Aorta (tissue), 5 donors: ENCODE results near the gene KLK3. TPM values are rescaled to one million over a fixed set of nuclear protein-coding genes. Genes with fewer than 3 reads are reported as not detected.
"Not testable (repeated sequence)": the region's sequence is repeated elsewhere in the genome, so short reads cannot be mapped to it uniquely, and the experiment has no call there.

ENCODE experiments used
- ATAC-seq: fragments of 200-7000 bp; cut with Tn5 transposase; one replicate; pipeline ENCODE4 v1.9.1; 2022; ENCODE audit warnings: moderate library complexity; ENCODE audit not compliant: low FRiP score
- DNase-seq, 2 donors: peaks; one replicate each; pipeline ENCODE4 v3.0.0-alpha.2; 2020
- H3K27ac ChIP-seq, 2 donors: one replicate each; pipeline ENCODE4 v1.5.1; 2013; ENCODE audit warnings: low read length in 2 of 2, mild to moderate bottlenecking in 2 of 2, moderate library complexity in 2 of 2, control low read depth in 1 of 2, inconsistent platforms in 1 of 2, low read depth in 1 of 2
- H3K27me3 ChIP-seq, 2 donors: one replicate each; pipeline ENCODE4 v1.6.1; 2013; ENCODE audit warnings: control low read depth in 1 of 2, low read length in 1 of 2, mild to moderate bottlenecking in 1 of 2, moderate library complexity in 1 of 2; ENCODE audit not compliant: insufficient read depth in 2 of 2, control insufficient read depth in 1 of 2
- H3K36me3 ChIP-seq, 2 donors: one replicate each; pipeline ENCODE4 v1.6.1; 2013; ENCODE audit warnings: control low read depth in 1 of 2, low read length in 1 of 2, mild to moderate bottlenecking in 1 of 2; ENCODE audit not compliant: insufficient read depth in 2 of 2, control insufficient read depth in 1 of 2
- H3K4me1 ChIP-seq, 2 donors: one replicate each; pipeline ENCODE4 v1.6.1; 2013; ENCODE audit warnings: low read length in 2 of 2, control low read depth in 1 of 2, mild to moderate bottlenecking in 1 of 2, moderate library complexity in 1 of 2; ENCODE audit not compliant: insufficient read depth in 2 of 2, control insufficient read depth in 1 of 2
- H3K4me3 ChIP-seq, 2 donors: one replicate each; pipeline ENCODE4 v1.5.1; 2013; ENCODE audit warnings: low read length in 2 of 2, control low read depth in 1 of 2, mild to moderate bottlenecking in 1 of 2
- H3K9me3 ChIP-seq: one replicate; pipeline ENCODE4 v1.6.1; 2013; ENCODE audit warnings: mild to moderate bottlenecking, low read length; ENCODE audit not compliant: control insufficient read depth
- WGBS, 2 donors: extraction: QIAGEN DNeasy Blood & Tissue Kit; methylation state at CpG; one replicate each; pipeline ENCODE4 v1.1.7; 2013; 5-methylcytosine and 5-hydroxymethylcytosine counted together
- intact Hi-C, 2 donors: fragments of 100-400 bp; cut with DNase I; formaldehyde crosslinking; loops; one replicate each; pipeline versions ENCODE4 v1.14.2 to v1.15.0; 2022
- long read RNA-seq, 2 donors: library from polyadenylated mRNA; unstranded; transcript quantifications; one replicate each; pipeline ENCODE4 v2.0.0, GENCODE V29; 2020 to 2021
- polyA plus RNA-seq, 2 donors: library from polyadenylated mRNA; stranded (reverse); fragments of 200-250 nt; gene quantifications; one replicate each; pipeline ENCODE4 v1.2.3, GENCODE V29; 2013
- total RNA-seq, 2 donors: library from RNA; stranded (reverse); fragmentation: NEBNext Ultra II Directional; extraction: Animal tissue kit (Norgen Biotek cat#: 25700); gene quantifications; one replicate each; pipeline ENCODE4 v1.2.1, GENCODE V29; 2021
- donor health status: healthy with polysubstance abuse.
- donor health status: Bipolar disorder and iron deficiency.
- donor health status: DM: no; HTN: no; CAD: no.
- donor health status: DM: no; HTN: no; CAD: no.
- donor health status: DM: yes; HTN: yes; CAD: no.

The KLK3 gene
- total RNA-seq (not detected), polyA plus RNA-seq (1 to 10 TPM in 1 of 2 donors, not detected in 1; 1.4 TPM)
- long read RNA-seq, donor 1 = 0 reads
- long read RNA-seq, donor 2 = 0 reads

- Histone ChIP-seq H3K4me1 (no peaks in the 10 kb centered on the region), H3K27ac (no peak within 1 kb of the TSS), H3K9me3 (no peaks in the 10 kb centered on the region), H3K36me3 (no peaks in the 10 kb centered on the region), H3K4me3 (no peak within 1 kb of the TSS), H3K27me3 (no peaks in the 10 kb centered on the region)
- DNase-seq (no peak), ATAC-seq (no peak)
- 46 to 63% methylated on average over 8 to 9 of the region's 9 CpGs for WGBS, 2 donors
- intact Hi-C loops = no loop called here
Observed at GRCh38 chr19:50854636-50855410, at the start of gene KLK3. TSS of gene KLK3 (plus strand) at chr19:50854915. CDS start at chr19:50854956, 41 bp downstream.

GRCh38 chr19:50808856-50809255 is 45.9 kb upstream of the KLK3 start:
- H3K27ac ChIP-seq = no peak overlapping the region
- no peaks in the 10 kb centered on the region for H3K4me1 ChIP-seq
- intact Hi-C loops = loop anchor here in 1 of 2 donors (10.0 kb wide), 1 partner anchor 306 kb away; no protein-coding TSS in a partner anchor
- DNase-seq (no peak), ATAC-seq (no peak)
- H3K36me3 ChIP-seq = no peaks in the 10 kb centered on the region
- no peaks in the 10 kb centered on the region for H3K9me3 ChIP-seq
- no peaks in the 10 kb centered on the region for H3K27me3 ChIP-seq
- WGBS, 2 donors = 53 to 54% methylated on average over 1 of the region's 1 CpG
- no peak overlapping the region for H3K4me3 ChIP-seq

GRCh38 chr19:50811622-50812238 is 43.0 kb upstream of the KLK3 start:
- 75 to 81% methylated on average over 3 of the region's 3 CpGs for WGBS, 2 donors
- H3K9me3 ChIP-seq, H3K4me1 ChIP-seq, H3K27ac ChIP-seq, H3K36me3 ChIP-seq, ATAC-seq, H3K4me3 ChIP-seq, intact Hi-C loops, DNase-seq, H3K27me3 ChIP-seq: not testable (repeated sequence)

GRCh38 chr19:50812474-50812873 is 42.2 kb upstream of the KLK3 start:
- Histone ChIP-seq H3K4me3 (no peak overlapping the region), H3K36me3 (no peaks in the 10 kb centered on the region), H3K27ac (no peak overlapping the region), H3K27me3 (no peaks in the 10 kb centered on the region), H3K9me3 (peaks cover 2% of the 10 kb centered on the region), H3K4me1 (no peaks in the 10 kb centered on the region)
- intact Hi-C loops = no loop called here
- ATAC-seq = no peak
- 59 to 85% methylated on average over 3 of the region's 3 CpGs for WGBS, 2 donors
- DNase-seq = no peak

- intact Hi-C loops = no loop called here
- no peak overlapping the region for H3K27ac ChIP-seq
- no peaks in the 10 kb centered on the region for H3K36me3 ChIP-seq
- H3K27me3 ChIP-seq = no peaks in the 10 kb centered on the region
- 71 to 75% methylated on average over 5 of the region's 5 CpGs for WGBS, 2 donors
- no peak overlapping the region for H3K4me3 ChIP-seq
- DNase-seq (no peak), ATAC-seq (no peak)
- H3K9me3 ChIP-seq = peaks cover 2% of the 10 kb centered on the region
- H3K4me1 ChIP-seq = no peaks in the 10 kb centered on the region
Observed at GRCh38 chr19:50814883-50815282, 39.8 kb upstream of the KLK3 start.

GRCh38 chr19:50815439-50815838 is 39.3 kb upstream of the KLK3 start:
- no peak overlapping the region for H3K4me3 ChIP-seq
- DNase-seq = no peak
- 98 to 100% methylated on average over 1 of the region's 1 CpG for WGBS, 2 donors
- intact Hi-C loops = no loop called here
- peaks cover 2% of the 10 kb centered on the region for H3K9me3 ChIP-seq
- no peaks in the 10 kb centered on the region for H3K27me3 ChIP-seq
- H3K36me3 ChIP-seq = no peaks in the 10 kb centered on the region
- H3K27ac ChIP-seq = no peak overlapping the region
- no peaks in the 10 kb centered on the region for H3K4me1 ChIP-seq
- no peak for ATAC-seq

- H3K27ac ChIP-seq = no peak overlapping the region
- H3K9me3 ChIP-seq = peaks cover 2% of the 10 kb centered on the region
- H3K27me3 ChIP-seq = no peaks in the 10 kb centered on the region
- intact Hi-C loops = loop anchor here in 1 of 2 donors (2.0 kb wide), 1 partner anchor 57 kb away; no protein-coding TSS in a partner anchor
- ATAC-seq = peak; percentile 30
- H3K36me3 ChIP-seq = no peaks in the 10 kb centered on the region
- H3K4me1 ChIP-seq = no peaks in the 10 kb centered on the region
- no peak for DNase-seq
- no peak overlapping the region for H3K4me3 ChIP-seq
- WGBS, 2 donors = 5 to 6% methylated on average over 51 to 52 of the region's 52 CpGs
Observed at GRCh38 chr19:50817941-50818858, 36.5 kb upstream of the KLK3 start.

- DNase-seq (no peak), ATAC-seq (no peak)
- Histone ChIP-seq H3K4me1 (no peaks in the 10 kb centered on the region), H3K9me3 (peaks cover 2% of the 10 kb centered on the region), H3K27me3 (no peaks in the 10 kb centered on the region), H3K4me3 (no peak overlapping the region), H3K36me3 (no peaks in the 10 kb centered on the region), H3K27ac (no peak overlapping the region)
- WGBS, 2 donors = 58 to 64% methylated on average over 12 of the region's 12 CpGs
- intact Hi-C loops = loop anchor here in 1 of 2 donors (2.0 kb wide), 1 partner anchor 58 kb away; no protein-coding TSS in a partner anchor
Observed at GRCh38 chr19:50818859-50819472, 35.7 kb upstream of the KLK3 start.
